Coronary artery (tissue), 2 donors: Measurements from ENCODE around the gene CDSN.

ENCODE experiments used
- DNase-seq: peaks from one replicate; pipeline ENCODE4 v3.0.0-alpha.2; 2017; ENCODE audit warnings: low spot score
- H3K27ac ChIP-seq, 2 donors: fragments of 200-600 bp; sonication (generic); one replicate each; pipeline ENCODE4 v1.5.1; 2016 to 2019
- H3K4me3 ChIP-seq: fragments of 200-600 bp; sonication (generic); 2 replicates; pipeline ENCODE4 v1.5.1; 2016; ENCODE audit warnings: mild to moderate bottlenecking, moderate library complexity
- TF ChIP-seq, protein P1 (sequence below): fragments of 200-600 bp; sonication (generic); IDR thresholded peaks from one replicate; pipeline ENCODE4 v1.5.1; 2019; ENCODE audit warnings: antibody characterized with exemption

The CDSN gene

DNA sequence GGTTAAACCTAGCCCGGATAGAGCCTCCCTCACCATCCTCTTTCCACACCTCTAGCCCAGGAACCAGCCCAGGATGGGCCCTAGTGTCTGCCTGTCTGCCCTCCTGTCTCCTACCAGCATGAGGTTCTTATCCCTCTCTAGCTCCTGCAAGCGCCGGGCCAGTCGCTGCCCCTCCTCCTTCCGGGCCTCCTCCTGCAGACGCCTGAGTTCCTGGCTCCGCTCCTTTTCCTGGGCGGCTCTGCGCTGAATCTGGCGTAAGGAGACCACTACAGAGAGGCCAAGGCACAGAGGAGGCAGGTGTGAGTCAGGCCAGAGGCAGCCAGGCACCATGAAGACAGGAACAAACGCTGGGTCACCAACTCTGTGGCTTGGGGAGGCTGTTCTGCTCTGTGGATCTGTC is 22.9 kb upstream of the CDSN start:
- Histone ChIP-seq H3K27ac (no peak overlapping the region), H3K4me3 (no peak overlapping the region)
- no peak for DNase-seq
- TF ChIP-seq, protein P1, sequence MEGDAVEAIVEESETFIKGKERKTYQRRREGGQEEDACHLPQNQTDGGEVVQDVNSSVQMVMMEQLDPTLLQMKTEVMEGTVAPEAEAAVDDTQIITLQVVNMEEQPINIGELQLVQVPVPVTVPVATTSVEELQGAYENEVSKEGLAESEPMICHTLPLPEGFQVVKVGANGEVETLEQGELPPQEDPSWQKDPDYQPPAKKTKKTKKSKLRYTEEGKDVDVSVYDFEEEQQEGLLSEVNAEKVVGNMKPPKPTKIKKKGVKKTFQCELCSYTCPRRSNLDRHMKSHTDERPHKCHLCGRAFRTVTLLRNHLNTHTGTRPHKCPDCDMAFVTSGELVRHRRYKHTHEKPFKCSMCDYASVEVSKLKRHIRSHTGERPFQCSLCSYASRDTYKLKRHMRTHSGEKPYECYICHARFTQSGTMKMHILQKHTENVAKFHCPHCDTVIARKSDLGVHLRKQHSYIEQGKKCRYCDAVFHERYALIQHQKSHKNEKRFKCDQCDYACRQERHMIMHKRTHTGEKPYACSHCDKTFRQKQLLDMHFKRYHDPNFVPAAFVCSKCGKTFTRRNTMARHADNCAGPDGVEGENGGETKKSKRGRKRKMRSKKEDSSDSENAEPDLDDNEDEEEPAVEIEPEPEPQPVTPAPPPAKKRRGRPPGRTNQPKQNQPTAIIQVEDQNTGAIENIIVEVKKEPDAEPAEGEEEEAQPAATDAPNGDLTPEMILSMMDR, result no peak

- H3K4me3 ChIP-seq, result no peak overlapping the region
- no peak for DNase-seq
- H3K27ac ChIP-seq, result no peak overlapping the region
- TF ChIP-seq, protein P1, result no peak
Measured at GRCh38 chr6:31142361-31142761, 22.1 kb upstream of the CDSN start.

GRCh38 chr6:31140643-31141042 is 20.4 kb upstream of the CDSN start:
- no peak overlapping the region for H3K27ac ChIP-seq
- DNase-seq, result no peak

DNA sequence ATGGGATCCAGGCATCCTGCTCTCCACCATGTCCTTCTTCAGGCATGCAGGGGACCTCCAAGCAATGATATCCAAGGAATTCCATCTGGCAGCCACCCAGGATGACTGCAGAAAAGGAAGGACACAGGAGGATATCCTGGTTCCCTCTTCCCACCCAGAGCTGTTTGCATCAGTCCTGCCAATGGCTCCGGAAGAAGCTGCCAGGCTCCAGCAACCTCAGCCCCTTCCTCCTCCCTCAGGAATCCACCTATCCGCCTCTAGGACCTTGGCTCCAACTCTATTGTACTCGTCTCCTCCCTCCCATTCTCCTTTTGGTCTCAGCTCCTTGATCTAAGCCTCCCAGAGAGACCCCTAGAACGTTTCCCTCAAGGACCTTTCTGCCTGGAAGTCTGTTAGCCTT is 19.4 kb upstream of the CDSN start:
- H3K27ac ChIP-seq, result no peak overlapping the region
- DNase-seq, result no peak
- H3K4me3 ChIP-seq, result no peak overlapping the region
- TF ChIP-seq, protein P1, result no peak

More at GRCh38 chr6:31140643-31141042, 20.4 kb upstream of the CDSN start:
- TF ChIP-seq, protein P1, result no peak
- no peak overlapping the region for H3K4me3 ChIP-seq

- Histone ChIP-seq H3K27ac (no peak within 1 kb of the TSS), H3K4me3 (no peak within 1 kb of the TSS)
- DNase-seq, result no peak
- TF ChIP-seq, protein P1, result no peak
Measured at GRCh38 chr6:31138982-31139381, 18.7 kb upstream of the CDSN start, which contains the start of gene PSORS1C2. TSS of gene PSORS1C2 (minus strand) at chr6:31139066. CDS start at chr6:31139026, 40 bp downstream.

GRCh38 chr6:31135710-31136109 is 15.5 kb upstream of the CDSN start:
- no peak overlapping the region for H3K27ac ChIP-seq
- TF ChIP-seq, protein P1, result no peak
- no peak for DNase-seq
- no peak overlapping the region for H3K4me3 ChIP-seq

- DNase-seq, result no peak
- H3K27ac ChIP-seq, result no peak overlapping the region
- no peak overlapping the region for H3K4me3 ChIP-seq
- TF ChIP-seq, protein P1, result no peak
Measured at GRCh38 chr6:31132806-31133205, 12.6 kb upstream of the CDSN start.
